ENCODE measurements around the gene SYNJ2.

The SYNJ2 gene

DNA sequence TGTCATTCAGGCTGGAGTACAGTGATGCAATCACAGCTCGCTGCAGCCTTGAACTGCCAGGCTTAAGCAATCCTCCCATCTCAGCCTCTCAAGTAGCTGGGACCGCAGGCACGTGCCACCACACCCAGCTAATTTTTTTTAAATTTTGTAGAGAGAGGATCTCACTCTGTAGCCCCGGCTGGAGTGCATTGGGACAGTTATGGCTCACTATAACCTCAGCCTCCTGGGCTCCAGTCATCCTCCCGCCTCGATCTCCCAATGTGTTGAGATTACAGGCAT is 99.9 kb downstream of the SYNJ2 start:
- Histone ChIP-seq H3K36me3 (replicated peaks in 1 of 2; ENCODE audit: control insufficient read depth in 2 of 2, insufficient read depth in 2 of 2, low read length in 2 of 2) (peaks cover 5 to 59% of the 10 kb centered on the region in 2 donors), H3K4ac (ENCODE audit: low read length) (no peak overlapping the region), H3K14ac (ENCODE audit: low read length) (no peak overlapping the region), H2AK5ac (ENCODE audit: low read depth, low read length) (no peak overlapping the region), H2AFZ (ENCODE audit: low read length) (no peak overlapping the region), H3K27ac (replicated peaks; ENCODE audit: low read length) (no peak overlapping the region), H3K27me3 (ENCODE audit: control insufficient read depth in 3 of 3, insufficient read depth in 3 of 3, low read depth in 1 of 3, low read length in 3 of 3) (no peaks in the 10 kb centered on the region), H2BK12ac (ENCODE audit: low read length) (no peak overlapping the region), H4K91ac (ENCODE audit: low read depth, low read length, poor library complexity) (no peak overlapping the region), H3K79me1 (ENCODE audit: low read depth, low read length) (no peaks in the 10 kb centered on the region), H3K9ac (ENCODE audit: low read depth, low read length, poor library complexity) (no peak overlapping the region), H3K4me3 (ENCODE audit: low read length in 2 of 2) (no peak overlapping the region), H3K23ac (ENCODE audit: low read depth, low read length, poor library complexity) (no peak overlapping the region), H2BK120ac (ENCODE audit: low read depth, low read length) (no peak overlapping the region), H2BK15ac (ENCODE audit: low read length) (no peak overlapping the region), H3K18ac (ENCODE audit: low read length) (no peak overlapping the region), H3K4me2 (ENCODE audit: insufficient read depth, low read length, poor library complexity, severe bottlenecking) (no peak overlapping the region), H4K8ac (ENCODE audit: low read depth, low read length) (no peak overlapping the region), H2BK5ac (ENCODE audit: low read length) (no peak overlapping the region), H3K9me3 (replicated peaks in 1 of 2; ENCODE audit: control insufficient read depth in 2 of 2, insufficient read depth in 1 of 2, low read depth in 1 of 2, low read length in 2 of 2) (no peaks in the 10 kb centered on the region), H3K4me1 (ENCODE audit: control insufficient read depth in 2 of 2, insufficient read depth in 1 of 2, low read depth in 1 of 2, low read length in 2 of 2) (no peaks in the 10 kb centered on the region)
- WGBS, 2 donors (ENCODE audit: extremely low coverage in 2 of 2, insufficient read length in 2 of 2, insufficient replicate concordance in 1 of 2), result no CpG with 5 or more reads among the region's 6 CpGs
- no peak for DNase-seq (ENCODE audit: low spot score)

DNA sequence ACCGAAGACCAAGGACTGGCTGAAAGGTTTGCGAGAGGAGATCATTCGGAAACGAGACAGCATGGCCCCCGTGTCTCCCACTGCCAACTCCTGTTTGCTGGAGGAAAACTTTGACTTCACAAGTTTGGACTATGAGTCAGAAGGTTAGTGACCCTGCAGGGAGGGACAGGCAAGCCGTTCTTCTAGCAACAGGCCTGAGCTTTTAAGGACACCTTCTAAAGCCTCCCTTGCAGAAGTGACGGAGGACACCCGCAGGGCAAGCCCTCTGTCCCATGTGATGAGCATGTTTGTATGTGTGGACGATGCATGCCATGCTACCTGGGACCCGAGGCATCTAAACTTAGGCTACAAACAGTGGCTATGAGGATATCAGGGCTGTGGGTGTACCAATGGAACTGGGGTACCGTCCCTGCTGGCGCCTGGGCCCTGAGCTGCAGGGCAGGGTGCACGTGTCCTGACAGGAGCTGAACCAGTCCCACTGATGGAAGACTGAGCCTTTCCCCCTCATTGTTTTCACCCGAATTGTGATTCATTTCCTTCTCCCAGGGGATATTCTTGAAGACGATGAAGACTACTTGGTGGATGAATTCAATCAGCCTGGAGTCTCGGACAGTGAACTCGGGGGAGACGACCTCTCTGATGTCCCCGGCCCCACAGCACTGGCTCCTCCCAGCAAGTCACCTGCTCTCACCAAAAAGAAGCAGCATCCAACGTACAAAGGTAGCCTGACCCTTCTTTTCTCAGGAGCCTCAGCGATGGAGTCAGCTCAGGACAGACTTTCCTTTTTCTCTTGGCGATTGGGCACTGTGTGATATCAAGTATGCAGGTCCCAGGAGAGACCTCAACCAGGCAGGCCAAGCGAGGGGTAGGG is 102.0 kb downstream of the SYNJ2 start:
- Histone ChIP-seq H3K23ac (ENCODE audit: low read depth, low read length, poor library complexity) (no peak overlapping the region), H3K4me1 (ENCODE audit: control insufficient read depth in 2 of 2, insufficient read depth in 1 of 2, low read depth in 1 of 2, low read length in 2 of 2) (no peaks in the 10 kb centered on the region), H3K4me2 (ENCODE audit: insufficient read depth, low read length, poor library complexity, severe bottlenecking) (no peak overlapping the region), H2BK12ac (ENCODE audit: low read length) (no peak overlapping the region), H4K8ac (ENCODE audit: low read depth, low read length) (no peak overlapping the region), H3K9me3 (replicated peaks in 1 of 2; ENCODE audit: control insufficient read depth in 2 of 2, insufficient read depth in 1 of 2, low read depth in 1 of 2, low read length in 2 of 2) (no peaks in the 10 kb centered on the region), H2BK120ac (ENCODE audit: low read depth, low read length) (no peak overlapping the region), H3K79me1 (ENCODE audit: low read depth, low read length) (no peaks in the 10 kb centered on the region), H3K4ac (ENCODE audit: low read length) (no peak overlapping the region), H3K27me3 (ENCODE audit: control insufficient read depth in 3 of 3, insufficient read depth in 3 of 3, low read depth in 1 of 3, low read length in 3 of 3) (no peaks in the 10 kb centered on the region), H3K14ac (ENCODE audit: low read length) (no peak overlapping the region), H2BK15ac (ENCODE audit: low read length) (no peak overlapping the region), H3K9ac (ENCODE audit: low read depth, low read length, poor library complexity) (no peak overlapping the region), H3K27ac (replicated peaks; ENCODE audit: low read length) (no peak overlapping the region), H2AFZ (ENCODE audit: low read length) (no peak overlapping the region), H3K36me3 (replicated peaks in 1 of 2; ENCODE audit: control insufficient read depth in 2 of 2, insufficient read depth in 2 of 2, low read length in 2 of 2) (peaks cover 2 to 58% of the 10 kb centered on the region in 2 donors), H2AK5ac (ENCODE audit: low read depth, low read length) (no peak overlapping the region), H2BK5ac (ENCODE audit: low read length) (no peak overlapping the region), H4K91ac (ENCODE audit: low read depth, low read length, poor library complexity) (no peak overlapping the region), H3K4me3 (ENCODE audit: low read length in 2 of 2) (peak overlapping the region in 1 of 2 donors; percentile 25), H3K18ac (ENCODE audit: low read length) (no peak overlapping the region)
- no CpG with 5 or more reads among the region's 23 CpGs for WGBS, 2 donors (ENCODE audit: extremely low coverage in 2 of 2, insufficient read length in 2 of 2, insufficient replicate concordance in 1 of 2)
- no peak for DNase-seq (ENCODE audit: low spot score)

DNA sequence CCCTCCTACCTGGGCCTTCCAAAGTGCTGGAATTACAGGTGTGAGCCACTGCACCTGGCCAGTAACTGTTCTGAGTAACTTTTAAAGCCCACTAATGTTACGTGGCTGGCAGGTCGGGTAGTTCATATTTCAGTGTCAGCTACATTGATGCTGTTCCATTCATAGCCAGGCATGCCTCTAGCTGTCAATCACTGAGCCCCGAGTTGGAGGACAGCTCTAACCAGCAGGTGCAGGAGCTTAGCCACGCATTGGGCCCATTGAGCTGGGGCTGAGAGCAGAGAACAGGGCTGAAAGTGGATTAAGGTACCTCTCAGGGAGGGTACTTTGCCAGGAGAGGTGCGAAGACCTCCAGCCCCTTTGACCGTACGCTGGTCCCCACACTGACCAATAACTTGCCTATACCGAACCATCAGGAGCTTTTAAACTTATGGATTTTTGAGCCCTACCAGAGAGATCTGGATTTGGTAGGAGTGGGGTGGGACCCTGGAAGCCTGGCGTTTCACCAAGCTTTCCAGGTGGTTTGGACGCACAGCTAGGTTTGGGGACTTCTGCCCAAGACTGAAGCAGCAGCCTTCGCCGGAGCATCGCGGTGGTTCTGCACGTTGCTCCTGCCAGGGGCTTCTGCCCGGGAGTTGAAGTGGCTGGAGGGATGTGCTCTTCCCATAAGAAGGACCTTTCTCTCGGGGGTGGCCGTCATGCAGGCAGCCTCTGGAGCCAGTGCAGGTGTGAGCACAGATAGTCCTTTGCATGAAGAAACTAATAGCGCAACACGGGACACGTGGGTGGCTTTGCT is 103.8 kb downstream of the SYNJ2 start:
- no peak overlapping the region for H2AFZ ChIP-seq (ENCODE audit: low read length)
- no peak overlapping the region for H2BK120ac ChIP-seq (ENCODE audit: low read depth, low read length)
- no peak overlapping the region for H3K4me3 ChIP-seq (ENCODE audit: low read length in 2 of 2)
- H3K4me1 ChIP-seq (ENCODE audit: control insufficient read depth in 2 of 2, insufficient read depth in 1 of 2, low read depth in 1 of 2, low read length in 2 of 2), result no peaks in the 10 kb centered on the region
- no peak for DNase-seq (ENCODE audit: low spot score)
- peaks cover 2 to 68% of the 10 kb centered on the region in 2 donors for H3K36me3 ChIP-seq (replicated peaks in 1 of 2; ENCODE audit: control insufficient read depth in 2 of 2, insufficient read depth in 2 of 2, low read length in 2 of 2)
- H3K23ac ChIP-seq (ENCODE audit: low read depth, low read length, poor library complexity), result no peak overlapping the region
- H3K9me3 ChIP-seq (replicated peaks in 1 of 2; ENCODE audit: control insufficient read depth in 2 of 2, insufficient read depth in 1 of 2, low read depth in 1 of 2, low read length in 2 of 2), result no peaks in the 10 kb centered on the region
- H3K79me1 ChIP-seq (ENCODE audit: low read depth, low read length), result no peaks in the 10 kb centered on the region
- H2BK15ac ChIP-seq (ENCODE audit: low read length), result no peak overlapping the region
- no peak overlapping the region for H4K8ac ChIP-seq (ENCODE audit: low read depth, low read length)
- H3K27ac ChIP-seq (replicated peaks; ENCODE audit: low read length), result no peak overlapping the region
- no peak overlapping the region for H4K91ac ChIP-seq (ENCODE audit: low read depth, low read length, poor library complexity)
- WGBS, 2 donors (ENCODE audit: extremely low coverage in 2 of 2, insufficient read length in 2 of 2, insufficient replicate concordance in 1 of 2), result no CpG with 5 or more reads among the region's 21 CpGs
- H3K14ac ChIP-seq (ENCODE audit: low read length), result no peak overlapping the region
- H2AK5ac ChIP-seq (ENCODE audit: low read depth, low read length), result no peak overlapping the region
- no peak overlapping the region for H3K18ac ChIP-seq (ENCODE audit: low read length)
- no peak overlapping the region for H2BK5ac ChIP-seq (ENCODE audit: low read length)
- H3K27me3 ChIP-seq (ENCODE audit: control insufficient read depth in 3 of 3, insufficient read depth in 3 of 3, low read depth in 1 of 3, low read length in 3 of 3), result no peaks in the 10 kb centered on the region
- no peak overlapping the region for H2BK12ac ChIP-seq (ENCODE audit: low read length)
- H3K4me2 ChIP-seq (ENCODE audit: insufficient read depth, low read length, poor library complexity, severe bottlenecking), result no peak overlapping the region
- H3K4ac ChIP-seq (ENCODE audit: low read length), result no peak overlapping the region
- H3K9ac ChIP-seq (ENCODE audit: low read depth, low read length, poor library complexity), result no peak overlapping the region

DNA sequence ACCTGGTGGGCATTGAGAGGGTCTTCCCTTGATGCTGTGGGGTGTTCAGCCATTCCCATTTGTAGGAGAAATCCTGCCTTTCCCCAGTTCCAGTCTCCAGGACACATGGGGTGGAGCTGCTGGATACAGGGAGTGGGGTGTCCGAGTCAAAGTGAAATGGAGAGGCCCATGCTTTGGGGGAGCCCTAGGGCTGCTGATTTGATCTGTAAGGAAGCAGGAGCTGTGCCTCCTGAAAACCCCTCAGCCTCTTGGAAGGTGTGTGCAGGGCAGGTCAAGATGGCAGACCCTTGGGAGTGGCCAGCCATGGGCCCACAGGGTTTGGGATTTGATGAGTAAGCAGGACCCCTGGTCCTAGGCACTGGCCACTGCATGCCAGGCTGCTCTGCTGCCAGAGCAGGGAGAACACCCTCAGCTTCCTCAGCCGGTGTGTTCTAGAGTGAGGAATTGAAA is 104.4 kb downstream of the SYNJ2 start:
- Histone ChIP-seq H3K4ac (ENCODE audit: low read length) (no peak overlapping the region), H2AK5ac (ENCODE audit: low read depth, low read length) (no peak overlapping the region), H2BK12ac (ENCODE audit: low read length) (no peak overlapping the region), H2AFZ (ENCODE audit: low read length) (no peak overlapping the region), H3K18ac (ENCODE audit: low read length) (no peak overlapping the region), H3K27me3 (ENCODE audit: control insufficient read depth in 3 of 3, insufficient read depth in 3 of 3, low read depth in 1 of 3, low read length in 3 of 3) (no peaks in the 10 kb centered on the region), H2BK120ac (ENCODE audit: low read depth, low read length) (no peak overlapping the region), H2BK15ac (ENCODE audit: low read length) (no peak overlapping the region), H4K91ac (ENCODE audit: low read depth, low read length, poor library complexity) (no peak overlapping the region), H3K23ac (ENCODE audit: low read depth, low read length, poor library complexity) (no peak overlapping the region), H3K27ac (replicated peaks; ENCODE audit: low read length) (no peak overlapping the region), H3K36me3 (replicated peaks in 1 of 2; ENCODE audit: control insufficient read depth in 2 of 2, insufficient read depth in 2 of 2, low read length in 2 of 2) (peaks cover 2 to 65% of the 10 kb centered on the region in 2 donors), H3K4me1 (ENCODE audit: control insufficient read depth in 2 of 2, insufficient read depth in 1 of 2, low read depth in 1 of 2, low read length in 2 of 2) (no peaks in the 10 kb centered on the region), H2BK5ac (ENCODE audit: low read length) (no peak overlapping the region), H3K9ac (ENCODE audit: low read depth, low read length, poor library complexity) (no peak overlapping the region), H3K79me1 (ENCODE audit: low read depth, low read length) (no peaks in the 10 kb centered on the region), H3K4me3 (ENCODE audit: low read length in 2 of 2) (no peak overlapping the region), H3K14ac (ENCODE audit: low read length) (no peak overlapping the region), H3K4me2 (ENCODE audit: insufficient read depth, low read length, poor library complexity, severe bottlenecking) (no peak overlapping the region), H4K8ac (ENCODE audit: low read depth, low read length) (no peak overlapping the region), H3K9me3 (replicated peaks in 1 of 2; ENCODE audit: control insufficient read depth in 2 of 2, insufficient read depth in 1 of 2, low read depth in 1 of 2, low read length in 2 of 2) (no peaks in the 10 kb centered on the region)
- whole genome bisulfite sequencing, 2 donors (ENCODE audit: extremely low coverage in 2 of 2, insufficient read length in 2 of 2, insufficient replicate concordance in 1 of 2), result no CpG with 5 or more reads among the region's 2 CpGs
- no peak for DNase-seq (ENCODE audit: low spot score)
